Gastrocnemius medialis (tissue), 4 donors: Measurements from ENCODE around the gene HIVEP3. TPM values are rescaled to one million over a fixed set of nuclear protein-coding genes. Genes with fewer than 3 reads are reported as not detected.

Source experiments
- ATAC-seq, 2 donors: fragments of 150-250 bp; one replicate each; pipeline ENCODE4 v1.9.1; 2016
- DNase-seq, 2 donors: peaks; one replicate each; pipeline ENCODE4 v3.0.0-alpha.2; 2019
- H3K27ac ChIP-seq, 4 donors: fragments of 200-600 bp; sonication (generic); 1 replicate in 1 of 4; 2 replicates in 3 of 4; pipeline ENCODE4 v1.5.1; 2016 to 2018; ENCODE audit warnings: mild to moderate bottlenecking in 2 of 4, moderate library complexity in 1 of 4
- H3K27me3 ChIP-seq, 3 donors: fragments of 200-600 bp; sonication (generic) in 2 of 3; 1 replicate in 1 of 3; 2 replicates in 2 of 3; pipeline versions ENCODE4 v1.5.1 to v1.6.0; 2016 to 2019; ENCODE audit warnings: mild to moderate bottlenecking in 1 of 3, moderate library complexity in 1 of 3
- H3K36me3 ChIP-seq, 2 donors: fragments of 200-600 bp; sonication (generic) in 1 of 2; one replicate each; pipeline ENCODE4 v1.5.1; 2017 to 2018
- H3K4me1 ChIP-seq, 2 donors: fragments of 200-600 bp; sonication (generic) in 1 of 2; one replicate each; pipeline ENCODE4 v1.5.1; 2016 to 2017; ENCODE audit warnings: mild to moderate bottlenecking in 2 of 2
- H3K4me3 ChIP-seq, 4 donors: fragments of 200-600 bp; sonication (generic) in 3 of 4; 1 replicate in 1 of 4; 2 replicates in 3 of 4; pipeline ENCODE4 v1.5.1; 2016 to 2019; ENCODE audit warnings: mild to moderate bottlenecking in 2 of 4
- H3K9me3 ChIP-seq, 3 donors: fragments of 200-600 bp; sonication (generic) in 2 of 3; 1 replicate in 1 of 3; 2 replicates in 2 of 3; pipeline ENCODE4 v1.5.1; 2016 to 2019
- CTCF ChIP-seq, 5 experiments: fragments of 450-650 bp in 3 of 5; fragments of 200-600 bp in 2 of 5; sonication (generic) in 2 of 5; IDR thresholded peaks in 4 of 5; conservative IDR thresholded peaks in 1 of 5; 1 replicate in 4 of 5; 2 replicates in 1 of 5; pipeline ENCODE4 v1.5.1; 2016 to 2019; ENCODE audit warnings: antibody characterized with exemption in 5 of 5, mild to moderate bottlenecking in 3 of 5, moderate library complexity in 3 of 5
- POLR2A ChIP-seq, 2 donors: fragments of 450-650 bp; IDR thresholded peaks; one replicate each; pipeline ENCODE4 v1.6.1; 2017; ENCODE audit warnings: antibody characterized with exemption in 2 of 2, mild to moderate bottlenecking in 2 of 2, moderate library complexity in 2 of 2
- in situ Hi-C, 4 donors: fragments of 200-750 bp; cut with MboI; loops; one replicate each; pipeline versions ENCODE4 v1.15.0 to v1.8.0; 2017; ENCODE audit warnings: low sequenced_read_pairs in 4 of 4
- intact Hi-C: fragments of 100-400 bp; cut with DNase I; formaldehyde crosslinking; loops from one replicate; pipeline ENCODE4 v1.15.1; 2023; ENCODE audit warnings: low total_unique reads
- total RNA-seq, 4 donors: library from RNA; depleted of rRNA; stranded (reverse); fragments of >200 nt; gene quantifications; one replicate each; pipeline versions ENCODE4 v1.1.0 to v1.2.3, GENCODE V29; 2016

Gene HIVEP3
- total RNA-seq, 4 donors from 2014 or later = 0.80 to 1.8 (median 1.3) TPM

GRCh38 chr1:41768583-41768982 lies 150.1 kb downstream of the HIVEP3 start:
- no peaks in the 10 kb centered on the region for H3K27me3 ChIP-seq
- intact Hi-C loops (no loop called here), in situ Hi-C loops (no loop called here)
- H3K36me3 ChIP-seq = no peaks in the 10 kb centered on the region
- H3K4me3 ChIP-seq = no peak overlapping the region
- no peak for ATAC-seq
- H3K27ac ChIP-seq = no peak overlapping the region
- TF ChIP-seq CTCF (IDR thresholded peaks at IDR 0.05 in 4 of 5, conservative IDR thresholded peaks at IDR 0.05 in 1 of 5) = no peak
- TF ChIP-seq POLR2A (IDR thresholded peaks at IDR 0.05) = no peak
- DNase-seq = no peak
- H3K4me1 ChIP-seq = peaks cover 13 to 23% of the 10 kb centered on the region in 2 donors
- no peaks in the 10 kb centered on the region for H3K9me3 ChIP-seq

- no peak overlapping the region for H3K4me3 ChIP-seq
- H3K27me3 ChIP-seq = no peaks in the 10 kb centered on the region
- H3K36me3 ChIP-seq = no peaks in the 10 kb centered on the region
- H3K4me1 ChIP-seq = peaks cover 13 to 20% of the 10 kb centered on the region in 2 donors
- intact Hi-C loops (no loop called here), in situ Hi-C loops (no loop called here)
- TF ChIP-seq CTCF (IDR thresholded peaks at IDR 0.05 in 4 of 5, conservative IDR thresholded peaks at IDR 0.05 in 1 of 5) = no peak
- no peak for TF ChIP-seq POLR2A (IDR thresholded peaks at IDR 0.05)
- no peak overlapping the region for H3K27ac ChIP-seq
- H3K9me3 ChIP-seq = no peaks in the 10 kb centered on the region
- DNase-seq (no peak), ATAC-seq (no peak)
Observed at GRCh38 chr1:41767534-41768525, 150.9 kb downstream of the HIVEP3 start.

GRCh38 chr1:41766546-41766945 lies 152.2 kb downstream of the HIVEP3 start:
- H3K27me3 ChIP-seq = no peaks in the 10 kb centered on the region
- in situ Hi-C loops (no loop called here), intact Hi-C loops (no loop called here)
- H3K4me3 ChIP-seq = no peak overlapping the region
- no peak for TF ChIP-seq POLR2A (IDR thresholded peaks at IDR 0.05)
- TF ChIP-seq CTCF (IDR thresholded peaks at IDR 0.05 in 4 of 5, conservative IDR thresholded peaks at IDR 0.05 in 1 of 5) = no peak
- no peaks in the 10 kb centered on the region for H3K36me3 ChIP-seq
- DNase-seq (no peak), ATAC-seq (no peak)
- H3K27ac ChIP-seq = no peak overlapping the region
- H3K4me1 ChIP-seq = peaks cover 5 to 10% of the 10 kb centered on the region in 2 donors
- no peaks in the 10 kb centered on the region for H3K9me3 ChIP-seq

GRCh38 chr1:41766041-41766440 lies 152.7 kb downstream of the HIVEP3 start:
- TF ChIP-seq CTCF (IDR thresholded peaks at IDR 0.05 in 4 of 5, conservative IDR thresholded peaks at IDR 0.05 in 1 of 5) (no peak), POLR2A (IDR thresholded peaks at IDR 0.05) (no peak)
- ATAC-seq (no peak), DNase-seq (no peak)
- no peaks in the 10 kb centered on the region for H3K36me3 ChIP-seq
- intact Hi-C loops = no loop called here
- no peak overlapping the region for H3K27ac ChIP-seq
- no peak overlapping the region for H3K4me3 ChIP-seq
- peaks cover 0 to 6% of the 10 kb centered on the region in 2 donors for H3K4me1 ChIP-seq
- H3K9me3 ChIP-seq = no peaks in the 10 kb centered on the region
- in situ Hi-C loops = no loop called here
- no peaks in the 10 kb centered on the region for H3K27me3 ChIP-seq
